ENCODE results near the gene MYBPHL. TPM values are rescaled to one million over a fixed set of nuclear protein-coding genes. Genes with fewer than 3 reads are reported as not detected.
A peak's percentile ranks its signal among the peaks of the same experiment; 100 is the strongest.

Gene MYBPHL
- total and polyA plus RNA-seq, 2 of the 13 experiments (the other 11 are each of a cell fraction or from before 2014, with no cell fraction given): 3.7 to 3.8 TPM

- TF ChIP-seq, protein P1, sequence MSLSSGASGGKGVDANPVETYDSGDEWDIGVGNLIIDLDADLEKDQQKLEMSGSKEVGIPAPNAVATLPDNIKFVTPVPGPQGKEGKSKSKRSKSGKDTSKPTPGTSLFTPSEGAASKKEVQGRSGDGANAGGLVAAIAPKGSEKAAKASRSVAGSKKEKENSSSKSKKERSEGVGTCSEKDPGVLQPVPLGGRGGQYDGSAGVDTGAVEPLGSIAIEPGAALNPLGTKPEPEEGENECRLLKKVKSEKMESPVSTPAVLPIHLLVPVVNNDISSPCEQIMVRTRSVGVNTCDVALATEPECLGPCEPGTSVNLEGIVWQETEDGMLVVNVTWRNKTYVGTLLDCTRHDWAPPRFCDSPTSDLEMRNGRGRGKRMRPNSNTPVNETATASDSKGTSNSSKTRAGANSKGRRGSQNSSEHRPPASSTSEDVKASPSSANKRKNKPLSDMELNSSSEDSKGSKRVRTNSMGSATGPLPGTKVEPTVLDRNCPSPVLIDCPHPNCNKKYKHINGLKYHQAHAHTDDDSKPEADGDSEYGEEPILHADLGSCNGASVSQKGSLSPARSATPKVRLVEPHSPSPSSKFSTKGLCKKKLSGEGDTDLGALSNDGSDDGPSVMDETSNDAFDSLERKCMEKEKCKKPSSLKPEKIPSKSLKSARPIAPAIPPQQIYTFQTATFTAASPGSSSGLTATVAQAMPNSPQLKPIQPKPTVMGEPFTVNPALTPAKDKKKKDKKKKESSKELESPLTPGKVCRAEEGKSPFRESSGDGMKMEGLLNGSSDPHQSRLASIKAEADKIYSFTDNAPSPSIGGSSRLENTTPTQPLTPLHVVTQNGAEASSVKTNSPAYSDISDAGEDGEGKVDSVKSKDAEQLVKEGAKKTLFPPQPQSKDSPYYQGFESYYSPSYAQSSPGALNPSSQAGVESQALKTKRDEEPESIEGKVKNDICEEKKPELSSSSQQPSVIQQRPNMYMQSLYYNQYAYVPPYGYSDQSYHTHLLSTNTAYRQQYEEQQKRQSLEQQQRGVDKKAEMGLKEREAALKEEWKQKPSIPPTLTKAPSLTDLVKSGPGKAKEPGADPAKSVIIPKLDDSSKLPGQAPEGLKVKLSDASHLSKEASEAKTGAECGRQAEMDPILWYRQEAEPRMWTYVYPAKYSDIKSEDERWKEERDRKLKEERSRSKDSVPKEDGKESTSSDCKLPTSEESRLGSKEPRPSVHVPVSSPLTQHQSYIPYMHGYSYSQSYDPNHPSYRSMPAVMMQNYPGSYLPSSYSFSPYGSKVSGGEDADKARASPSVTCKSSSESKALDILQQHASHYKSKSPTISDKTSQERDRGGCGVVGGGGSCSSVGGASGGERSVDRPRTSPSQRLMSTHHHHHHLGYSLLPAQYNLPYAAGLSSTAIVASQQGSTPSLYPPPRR (CRISPR knock-in tag; IDR thresholded peaks at IDR 0.05; ENCODE audit: borderline replicate concordance): 0 out of 2 replicates have a peak, but pooled peaks have one; percentile 36
- TF ChIP-seq MEIS1 (CRISPR knock-in tag; IDR thresholded peaks at IDR 0.05; ENCODE audit: borderline replicate concordance) (no peak), ZNF136 (CRISPR knock-in tag; IDR thresholded peaks at IDR 0.05; ENCODE audit: low read depth) (no peak), ZXDC (CRISPR knock-in tag; IDR thresholded peaks at IDR 0.05) (no peak), ZNF333 (CRISPR knock-in tag; IDR thresholded peaks at IDR 0.05; ENCODE audit: borderline replicate concordance) (no peak), MLLT10 (CRISPR knock-in tag; IDR thresholded peaks at IDR 0.05) (no peak)
- TF ChIP-seq, protein P2, sequence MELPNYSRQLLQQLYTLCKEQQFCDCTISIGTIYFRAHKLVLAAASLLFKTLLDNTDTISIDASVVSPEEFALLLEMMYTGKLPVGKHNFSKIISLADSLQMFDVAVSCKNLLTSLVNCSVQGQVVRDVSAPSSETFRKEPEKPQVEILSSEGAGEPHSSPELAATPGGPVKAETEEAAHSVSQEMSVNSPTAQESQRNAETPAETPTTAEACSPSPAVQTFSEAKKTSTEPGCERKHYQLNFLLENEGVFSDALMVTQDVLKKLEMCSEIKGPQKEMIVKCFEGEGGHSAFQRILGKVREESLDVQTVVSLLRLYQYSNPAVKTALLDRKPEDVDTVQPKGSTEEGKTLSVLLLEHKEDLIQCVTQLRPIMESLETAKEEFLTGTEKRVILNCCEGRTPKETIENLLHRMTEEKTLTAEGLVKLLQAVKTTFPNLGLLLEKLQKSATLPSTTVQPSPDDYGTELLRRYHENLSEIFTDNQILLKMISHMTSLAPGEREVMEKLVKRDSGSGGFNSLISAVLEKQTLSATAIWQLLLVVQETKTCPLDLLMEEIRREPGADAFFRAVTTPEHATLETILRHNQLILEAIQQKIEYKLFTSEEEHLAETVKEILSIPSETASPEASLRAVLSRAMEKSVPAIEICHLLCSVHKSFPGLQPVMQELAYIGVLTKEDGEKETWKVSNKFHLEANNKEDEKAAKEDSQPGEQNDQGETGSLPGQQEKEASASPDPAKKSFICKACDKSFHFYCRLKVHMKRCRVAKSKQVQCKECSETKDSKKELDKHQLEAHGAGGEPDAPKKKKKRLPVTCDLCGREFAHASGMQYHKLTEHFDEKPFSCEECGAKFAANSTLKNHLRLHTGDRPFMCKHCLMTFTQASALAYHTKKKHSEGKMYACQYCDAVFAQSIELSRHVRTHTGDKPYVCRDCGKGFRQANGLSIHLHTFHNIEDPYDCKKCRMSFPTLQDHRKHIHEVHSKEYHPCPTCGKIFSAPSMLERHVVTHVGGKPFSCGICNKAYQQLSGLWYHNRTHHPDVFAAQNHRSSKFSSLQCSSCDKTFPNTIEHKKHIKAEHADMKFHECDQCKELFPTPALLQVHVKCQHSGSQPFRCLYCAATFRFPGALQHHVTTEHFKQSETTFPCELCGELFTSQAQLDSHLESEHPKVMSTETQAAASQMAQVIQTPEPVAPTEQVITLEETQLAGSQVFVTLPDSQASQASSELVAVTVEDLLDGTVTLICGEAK (IDR thresholded peaks at IDR 0.05): no peak
- TF ChIP-seq, protein P2 (CRISPR knock-in tag; IDR thresholded peaks at IDR 0.05): no peak
Observed at GRCh38 chr1:109275706-109276345, 31.0 kb downstream of the MYBPHL start (continued).
